GM19193 (cell line): Measurements from ENCODE around the gene CT55.
"Not testable (repeated sequence)": the region's sequence is repeated elsewhere in the genome, so short reads cannot be mapped to it uniquely, and the experiment has no call there.

Experiments
- POLR2A ChIP-seq: IDR thresholded peaks from 4 replicates; pipeline ENCODE4 v1.6.1; 2011; ENCODE audit not compliant: insufficient read depth, insufficient read length; ENCODE audit errors: extremely low read depth

CT55 gene

DNA sequence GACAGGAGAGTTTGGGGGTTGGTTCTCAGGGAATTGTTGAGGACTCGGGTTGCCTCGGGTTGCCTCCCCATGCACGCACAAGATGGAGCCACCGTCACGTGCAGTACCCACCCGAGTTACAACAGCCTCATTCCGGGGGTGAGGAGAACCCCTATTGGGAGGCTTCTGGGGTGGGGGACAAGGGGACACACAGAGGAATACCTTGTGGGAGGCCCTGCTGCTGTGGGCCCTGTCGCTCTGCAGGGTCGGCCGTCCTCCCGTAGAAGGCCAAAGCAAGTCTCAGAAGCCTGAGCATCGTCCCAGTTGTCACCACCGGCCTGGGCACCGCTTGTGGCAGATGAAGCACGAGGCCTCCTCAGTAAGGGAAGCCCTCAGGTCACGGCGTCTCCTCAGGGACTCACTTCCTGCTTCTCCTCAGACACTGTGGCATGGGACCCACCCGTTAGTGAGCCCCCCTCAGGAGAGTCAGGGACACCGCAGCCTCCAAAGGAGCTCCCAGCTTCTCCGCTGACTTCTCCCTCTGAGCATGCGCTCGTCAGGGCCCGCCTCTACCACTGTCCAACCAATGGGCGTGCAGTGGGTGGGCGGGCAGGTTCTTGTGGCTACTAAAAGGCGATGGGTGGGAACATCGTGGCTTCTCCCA is at the start of gene CT55:
Gene CT55, minus strand, starts transcription at position 522 of the 643 bp plus-strand sequence. Its CDS starts 227 bp downstream, at position 295.
- no peak for TF ChIP-seq POLR2A

- TF ChIP-seq POLR2A = no peak
These were observed 42.1 kb upstream of the CT55 start for GRCh38 chrX:135213200-135213844.

GRCh38 chrX:135200297-135200696 is 29.1 kb upstream of the CT55 start:
- no peak for TF ChIP-seq POLR2A

DNA sequence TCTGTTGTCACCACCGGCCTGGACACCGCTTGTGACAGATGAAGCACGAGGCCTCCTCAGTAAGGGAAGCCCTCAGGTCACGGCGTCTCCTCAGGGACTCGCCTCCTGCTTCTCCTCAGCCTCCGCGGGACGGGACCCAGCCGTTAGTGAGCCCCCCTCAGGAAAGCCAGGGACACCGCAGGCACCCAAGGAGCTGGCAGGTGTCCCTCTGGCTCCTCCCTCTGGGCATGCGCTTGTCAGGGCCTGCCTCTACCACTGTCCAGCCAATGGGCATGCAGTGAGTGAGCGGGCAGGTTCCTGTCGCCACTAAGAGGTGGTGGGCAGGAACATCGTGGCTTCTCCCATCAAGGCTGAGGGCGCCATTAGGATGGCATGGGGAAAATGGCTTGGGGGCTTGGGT is 23.5 kb upstream of the CT55 start:
- no peak for TF ChIP-seq POLR2A

GRCh38 chrX:135193740-135194139 is 22.5 kb upstream of the CT55 start:
- TF ChIP-seq POLR2A = no peak

- no peak for TF ChIP-seq POLR2A
These were observed 20.6 kb upstream of the CT55 start for GRCh38 chrX:135191838-135192237.

DNA sequence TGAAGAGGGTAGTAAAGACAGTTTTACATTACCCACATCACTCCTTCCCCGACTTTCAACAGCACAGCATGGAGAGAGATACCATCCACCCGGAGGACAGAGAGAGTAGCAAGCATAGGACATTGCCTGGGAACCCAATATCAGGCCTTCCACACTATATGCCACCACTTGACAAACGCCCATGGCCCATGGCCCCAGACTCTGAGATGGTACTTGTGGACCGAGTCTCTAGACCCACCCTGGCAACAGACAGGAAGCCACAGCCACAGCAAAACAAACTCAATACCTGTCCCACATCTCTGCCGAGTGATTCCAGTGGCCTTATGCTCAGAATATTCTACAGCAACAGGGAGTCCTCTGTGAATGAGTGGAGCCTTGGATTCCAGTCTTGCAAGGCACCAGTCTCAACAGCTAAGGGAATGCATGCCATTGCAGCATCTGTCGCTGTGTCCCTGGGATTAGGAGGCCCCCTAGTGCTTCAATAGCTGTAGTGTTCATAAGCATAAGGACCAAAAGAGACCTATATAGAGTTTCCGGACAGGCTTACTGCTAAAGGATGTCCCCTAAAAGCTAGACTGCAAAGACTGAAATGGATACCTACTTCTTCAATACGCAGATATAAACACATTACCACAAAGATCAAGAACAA is 14.7 kb upstream of the CT55 start:
- TF ChIP-seq POLR2A = no peak

- TF ChIP-seq POLR2A = no peak
These were observed 7.4 kb upstream of the CT55 start for GRCh38 chrX:135178636-135179035.

GRCh38 chrX:135170468-135170867 is 730 bp downstream of the CT55 start:
- TF ChIP-seq POLR2A = no peak

DNA sequence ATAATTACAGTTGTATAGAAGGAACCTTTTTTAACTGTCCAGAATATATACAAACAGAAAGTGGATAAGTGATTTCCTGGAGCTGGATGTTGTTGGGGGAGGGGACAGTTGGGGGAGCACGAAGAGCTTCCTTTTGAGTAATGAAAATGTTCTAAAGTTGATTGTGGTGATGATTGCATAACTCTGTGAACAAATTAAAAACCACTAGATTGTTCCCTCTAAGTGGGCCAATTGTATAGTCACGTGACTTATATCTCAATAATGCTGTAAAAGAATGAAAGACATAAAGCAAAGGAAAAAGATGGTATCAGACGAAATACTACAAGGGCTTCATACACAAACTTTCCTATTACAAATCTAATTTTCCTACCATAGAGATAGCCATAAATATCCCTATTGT is 2.7 kb downstream of the CT55 start:
- TF ChIP-seq POLR2A = no peak

DNA sequence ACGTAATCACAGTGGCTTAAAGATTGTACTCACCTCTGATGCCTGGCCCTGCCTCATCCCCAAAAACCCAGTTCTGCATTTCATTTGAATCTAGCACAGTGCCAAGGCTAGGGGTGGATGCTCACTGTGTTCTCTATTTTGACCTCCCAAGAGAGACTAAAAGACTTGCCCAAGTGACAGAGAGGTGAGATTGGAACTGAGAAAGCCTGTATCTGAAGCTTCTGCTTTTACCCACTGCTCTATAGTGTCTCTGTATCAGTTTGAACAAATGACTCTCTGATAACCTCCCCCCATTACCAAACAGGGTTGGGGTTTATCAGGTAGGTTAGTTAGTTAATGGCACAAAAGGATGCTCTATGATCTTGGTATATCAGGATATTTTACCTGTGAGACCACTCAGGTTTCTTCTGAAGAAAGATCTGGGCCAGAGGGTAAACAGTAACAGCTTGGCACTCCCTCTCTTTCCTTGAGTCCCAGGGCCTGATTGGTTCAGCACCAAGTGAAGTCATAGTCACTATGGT is 51.1 kb downstream of the CT55 start, which contains the start of gene ETDB:
Gene ETDB, minus strand, starts transcription at position 471 of the 521 bp plus-strand sequence. CDS start 1,265 bp downstream, outside the sequence.
- TF ChIP-seq POLR2A = not testable (repeated sequence)

DNA sequence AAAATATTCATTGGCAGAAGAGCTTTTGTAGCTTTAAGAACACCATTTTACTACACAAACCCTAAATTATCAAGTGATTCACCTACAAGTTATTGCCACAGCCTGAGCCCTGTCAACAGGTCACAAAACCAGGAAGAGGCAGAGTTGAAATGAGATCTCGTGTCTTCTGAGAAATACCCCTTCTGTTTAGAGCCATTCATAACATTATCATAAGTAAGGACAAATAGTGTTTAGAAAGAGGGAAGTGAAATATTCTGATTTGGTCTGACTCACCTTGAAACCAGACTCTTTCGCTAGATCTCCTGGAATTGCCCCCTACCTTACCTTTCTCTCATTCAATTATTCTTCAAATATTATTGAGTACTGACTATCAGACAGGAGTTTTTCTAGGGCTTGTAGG is 56.8 kb downstream of the CT55 start:
- TF ChIP-seq POLR2A = no peak

DNA sequence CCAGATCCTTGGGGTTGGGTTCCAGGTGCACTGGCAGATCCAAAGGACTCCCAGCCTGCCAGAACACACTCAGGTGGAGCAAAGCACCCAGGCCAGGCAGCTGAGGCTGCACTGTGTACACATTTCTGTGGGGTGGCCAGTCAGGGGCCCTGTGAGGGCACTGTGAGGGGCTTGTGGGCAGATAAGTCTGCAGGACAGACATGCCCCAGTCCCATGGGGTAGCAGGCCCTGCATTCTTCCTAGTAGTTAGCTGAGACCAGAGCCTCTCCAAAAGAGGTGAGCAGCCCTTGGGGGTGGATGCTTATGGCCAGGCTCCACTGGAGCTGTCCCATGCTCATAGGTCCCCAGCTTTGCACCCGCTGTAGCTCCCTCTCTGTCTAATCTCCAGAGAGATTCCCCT is 58.5 kb downstream of the CT55 start:
- no peak for TF ChIP-seq POLR2A

DNA sequence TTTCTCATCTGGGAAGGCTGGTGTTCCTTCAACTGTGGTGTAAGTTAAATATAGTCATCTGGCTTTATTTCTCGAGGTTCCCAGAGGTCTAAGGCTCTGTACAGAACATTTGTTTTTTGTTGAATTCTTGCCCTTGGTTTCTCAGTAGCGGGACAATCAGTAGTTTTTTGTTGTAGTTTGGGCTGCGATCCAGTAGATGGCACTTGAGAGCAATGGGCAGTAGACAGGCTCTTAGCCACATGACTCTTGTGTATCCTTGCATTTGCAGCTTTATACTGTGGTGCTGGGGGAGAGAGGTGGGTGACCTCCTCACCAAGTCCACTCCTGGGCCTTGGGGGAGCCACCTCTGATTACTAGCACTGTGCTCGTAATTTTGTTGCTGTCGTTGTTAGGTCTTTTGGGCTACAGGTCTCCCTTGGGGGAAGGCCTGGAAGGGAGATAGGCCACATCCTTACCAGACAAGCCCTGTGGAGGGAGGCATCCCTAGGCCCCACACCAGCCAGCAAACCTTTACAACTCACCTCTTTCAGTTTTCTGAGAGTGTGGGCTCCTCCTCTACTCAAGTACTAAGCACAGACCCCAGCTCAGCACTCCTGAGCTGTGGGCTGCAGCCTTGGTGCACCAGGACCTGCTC is 59.0 kb downstream of the CT55 start:
- no peak for TF ChIP-seq POLR2A

DNA sequence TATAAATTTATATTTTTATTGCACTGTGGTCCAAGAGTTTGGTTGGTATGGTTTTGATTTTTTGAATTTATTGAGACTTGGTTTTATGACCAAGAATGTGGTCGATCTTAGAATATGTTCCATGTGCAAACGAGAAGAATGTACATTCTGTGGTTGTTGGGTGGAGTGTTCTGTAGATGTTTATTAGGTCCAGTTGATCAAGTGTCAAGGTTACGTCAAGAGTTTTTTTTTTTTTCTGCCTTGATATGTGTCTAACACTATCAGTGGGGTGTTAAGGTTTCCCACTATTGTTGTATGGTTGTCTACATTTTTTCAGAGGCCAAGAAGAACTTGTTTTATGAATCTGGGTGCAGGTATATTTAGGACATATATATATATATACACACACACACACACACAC is 61.6 kb downstream of the CT55 start:
- TF ChIP-seq POLR2A = no peak
